OCI-LY1 (cell line): ENCODE measurements around the gene TMBIM6.

ENCODE experiments used
- H2AFZ ChIP-seq: fragments of 200-600 bp; sonication (generic), shearing (Covaris generic); 2 replicates; pipeline ENCODE4 v1.6.0; 2014; ENCODE audit warnings: antibody characterized with exemption, mild to moderate bottlenecking, low read length
- H3F3A ChIP-seq: fragments of 200-600 bp; sonication (generic), shearing (Covaris generic); 2 replicates; pipeline ENCODE4 v1.6.0; 2014; ENCODE audit warnings: mild to moderate bottlenecking, antibody characterized with exemption, low read length, moderate library complexity; ENCODE audit not compliant: insufficient read depth
- H3K27ac ChIP-seq: fragments of 200-600 bp; sonication (generic); 2 replicates; pipeline ENCODE4 v1.5.1; 2014; ENCODE audit warnings: low read length, mixed run types, mild to moderate bottlenecking, low read depth; ENCODE audit not compliant: poor library complexity, severe bottlenecking
- H3K27me3 ChIP-seq: fragments of 200-600 bp; sonication (generic); 2 replicates; pipeline ENCODE4 v1.6.0; 2014; ENCODE audit warnings: antibody characterized with exemption, mild to moderate bottlenecking, low read length, moderate library complexity; ENCODE audit not compliant: insufficient read depth
- H3K36me3 ChIP-seq: fragments of 200-600 bp; sonication (generic); 2 replicates; pipeline ENCODE4 v1.6.1; 2014; ENCODE audit warnings: mild to moderate bottlenecking, antibody characterized with exemption, low read length, moderate library complexity, mixed read lengths; ENCODE audit not compliant: insufficient read depth
- H3K4me1 ChIP-seq: fragments of 200-600 bp; sonication (generic); 2 replicates; pipeline ENCODE4 v1.5.1; 2014; ENCODE audit warnings: mild to moderate bottlenecking, low read length, moderate library complexity; ENCODE audit not compliant: insufficient read depth, severe bottlenecking
- H3K4me2 ChIP-seq: fragments of 200-600 bp; sonication (generic), shearing (Covaris generic); 2 replicates; pipeline ENCODE4 v1.6.1; 2014; ENCODE audit warnings: low read length
- H3K4me3 ChIP-seq: fragments of 200-600 bp; sonication (generic); 2 replicates; pipeline ENCODE4 v1.5.1; 2014; ENCODE audit warnings: low read length, low read depth, mild to moderate bottlenecking, mixed read lengths; ENCODE audit not compliant: poor library complexity, severe bottlenecking
- H3K79me2 ChIP-seq: fragments of 200-600 bp; shearing (Covaris generic); 2 replicates; pipeline ENCODE4 v1.6.1; 2016; ENCODE audit warnings: mixed run types, low read length, mixed read lengths; ENCODE audit not compliant: insufficient read depth
- H3K9ac ChIP-seq: fragments of 200-600 bp; sonication (generic), shearing (Covaris generic); 2 replicates; pipeline ENCODE4 v1.6.1; 2014; ENCODE audit warnings: mild to moderate bottlenecking, low read length, mixed read lengths
- H3K9me2 ChIP-seq: fragments of 200-600 bp; sonication (generic), shearing (Covaris generic); 2 replicates; pipeline ENCODE4 v1.6.1; 2014; ENCODE audit warnings: low read depth, mild to moderate bottlenecking, low read length, mixed read lengths
- H3K9me3 ChIP-seq: fragments of 200-600 bp; shearing (Covaris generic); 2 replicates; pipeline ENCODE4 v1.6.1; 2014; ENCODE audit warnings: low read length, mixed read lengths
- H4K20me1 ChIP-seq: fragments of 200-600 bp; sonication (generic), shearing (Covaris generic); 2 replicates; pipeline ENCODE4 v1.6.0; 2016; ENCODE audit warnings: mild to moderate bottlenecking, low read length; ENCODE audit not compliant: insufficient read depth
- CTCF ChIP-seq: fragments of 200-600 bp; sonication (generic), shearing (Covaris generic); IDR thresholded peaks from 2 replicates; pipeline ENCODE4 v1.5.1; 2017; ENCODE audit warnings: mild to moderate bottlenecking, antibody characterized with exemption, low read length, moderate library complexity, mixed read lengths
- EZH2 ChIP-seq: fragments of 200-600 bp; sonication (generic), shearing (Covaris generic); IDR thresholded peaks from 2 replicates; pipeline ENCODE4 v1.8.0; 2017; ENCODE audit warnings: borderline replicate concordance, mixed run types, mild to moderate bottlenecking, antibody characterized with exemption, low read length, moderate library complexity, mixed read lengths

TMBIM6 gene

GRCh38 chr12:49798248-49798647, 56.9 kb downstream of the TMBIM6 start:
- no peaks in the 10 kb centered on the region for H3K27me3 ChIP-seq
- H3K27ac ChIP-seq, result no peak overlapping the region
- H4K20me1 ChIP-seq, result no peaks in the 10 kb centered on the region
- H3K36me3 ChIP-seq, result peaks cover 5% of the 10 kb centered on the region; the same call in 1 of the 2 replicates
- H3K9me3 ChIP-seq, result no peaks in the 10 kb centered on the region
- no peak overlapping the region for H3K4me3 ChIP-seq
- no peak overlapping the region for H3K9ac ChIP-seq
- no peaks in the 10 kb centered on the region for H3F3A ChIP-seq
- H3K4me1 ChIP-seq, result no peaks in the 10 kb centered on the region
- no peak overlapping the region for H2AFZ ChIP-seq
- TF ChIP-seq CTCF (no peak), EZH2 (no peak)
- no peaks in the 10 kb centered on the region for H3K9me2 ChIP-seq
- no peak overlapping the region for H3K4me2 ChIP-seq
- no peaks in the 10 kb centered on the region for H3K79me2 ChIP-seq

GRCh38 chr12:49798934-49799333, 57.6 kb downstream of the TMBIM6 start:
- no peak overlapping the region for H3K4me2 ChIP-seq
- H2AFZ ChIP-seq, result no peak overlapping the region
- peaks cover 5% of the 10 kb centered on the region; the same call in 1 of the 2 replicates for H3K36me3 ChIP-seq
- no peaks in the 10 kb centered on the region for H3K4me1 ChIP-seq
- H3K9me2 ChIP-seq, result no peaks in the 10 kb centered on the region
- no peak overlapping the region for H3K27ac ChIP-seq
- no peaks in the 10 kb centered on the region for H3F3A ChIP-seq
- no peaks in the 10 kb centered on the region for H3K27me3 ChIP-seq
- H3K4me3 ChIP-seq, result no peak overlapping the region
- H3K9ac ChIP-seq, result no peak overlapping the region
- TF ChIP-seq EZH2 (no peak), CTCF (no peak)
- no peaks in the 10 kb centered on the region for H4K20me1 ChIP-seq
- H3K79me2 ChIP-seq, result no peaks in the 10 kb centered on the region
- no peaks in the 10 kb centered on the region for H3K9me3 ChIP-seq

GRCh38 chr12:49800421-49801140, 59.2 kb downstream of the TMBIM6 start:
- Histone ChIP-seq H3K27ac (no peak overlapping the region), H2AFZ (no peak overlapping the region), H3K9me2 (no peaks in the 10 kb centered on the region), H3F3A (no peaks in the 10 kb centered on the region), H3K36me3 (peaks cover 5% of the 10 kb centered on the region; the same call in 1 of the 2 replicates), H3K4me3 (no peak overlapping the region), H3K9me3 (no peaks in the 10 kb centered on the region), H3K9ac (no peak overlapping the region), H4K20me1 (no peaks in the 10 kb centered on the region), H3K4me2 (no peak overlapping the region), H3K4me1 (no peaks in the 10 kb centered on the region), H3K27me3 (no peaks in the 10 kb centered on the region), H3K79me2 (no peaks in the 10 kb centered on the region)
- TF ChIP-seq CTCF (no peak), EZH2 (no peak)
